G401 (cell line): Measurements from ENCODE around the gene UBE2I. TPM values are rescaled to one million over a fixed set of nuclear protein-coding genes. Genes with fewer than 3 reads are reported as not detected.
"Not testable (repeated sequence)": the region's sequence is repeated elsewhere in the genome, so short reads cannot be mapped to it uniquely, and the experiment has no call there.

Source experiments
- DNase-seq: peaks from one replicate; pipeline ENCODE4 v3.0.0-alpha.2; 2015; ENCODE audit warnings: low spot score
- in situ Hi-C: cut with HindIII; loops from 2 replicates; pipeline ENCODE4 v1.10.0; 2016; ENCODE audit warnings: low sequenced_read_pairs, mixed read lengths
- total RNA-seq: library from RNA; depleted of rRNA; stranded (reverse); fragments of >200 nt; shearing (Covaris generic); gene quantifications from 2 replicates; pipeline ENCODE4 v1.2.3, GENCODE V29; 2014; rRNA removed

Gene UBE2I
- total RNA-seq = 120 and 144 TPM in 2 replicates

DNA sequence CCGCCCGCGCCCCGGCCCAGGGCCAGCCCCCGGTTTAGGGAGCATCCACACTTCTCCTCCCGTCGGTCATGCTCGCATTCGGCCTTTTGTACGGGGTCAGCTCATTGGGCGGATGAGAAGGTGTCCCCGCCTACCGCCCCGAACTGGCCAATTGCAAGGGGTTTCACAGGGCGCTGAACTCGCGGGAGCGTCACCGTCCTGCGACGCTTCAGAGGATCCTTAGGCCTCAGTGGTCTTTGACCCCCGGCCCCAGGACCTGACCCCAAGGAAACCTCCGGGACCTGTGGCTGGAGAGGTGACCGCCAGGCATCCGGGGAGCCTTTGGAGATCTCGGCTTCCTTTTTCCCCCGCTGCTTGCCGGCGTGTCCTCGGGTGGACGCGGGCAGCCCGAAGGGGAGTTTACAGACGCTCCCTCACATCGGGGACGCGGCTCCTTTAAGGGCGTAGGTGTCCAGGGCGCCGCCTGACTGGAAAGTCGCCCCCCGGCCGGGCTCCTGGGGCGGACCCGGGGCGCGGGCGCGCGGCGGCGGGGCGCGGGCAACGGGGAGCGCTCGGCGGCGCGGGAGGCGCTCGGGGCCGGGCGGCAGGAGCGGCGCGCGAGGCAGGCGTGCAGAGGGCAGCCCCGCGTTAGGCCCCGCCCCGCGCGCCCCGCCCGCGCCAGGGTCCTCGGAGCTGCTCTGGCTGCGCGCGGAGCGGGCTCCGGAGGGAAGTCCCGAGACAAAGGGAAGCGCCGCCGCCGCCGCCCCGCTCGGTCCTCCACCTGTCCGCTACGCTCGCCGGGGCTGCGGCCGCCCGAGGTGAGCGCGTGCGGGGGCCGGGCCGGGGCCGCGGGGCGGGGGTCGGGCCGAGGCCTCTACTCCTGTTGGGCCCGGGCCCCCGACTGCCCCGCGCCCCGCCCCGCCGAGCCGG lies at the start of gene UBE2I:
UBE2I (plus strand) TSS at position 660 of the 909 bp plus-strand sequence. CDS start 4,395 bp downstream, outside the sequence.
- in situ Hi-C loops = no loop called here
- DNase-seq = peak; percentile 97

DNA sequence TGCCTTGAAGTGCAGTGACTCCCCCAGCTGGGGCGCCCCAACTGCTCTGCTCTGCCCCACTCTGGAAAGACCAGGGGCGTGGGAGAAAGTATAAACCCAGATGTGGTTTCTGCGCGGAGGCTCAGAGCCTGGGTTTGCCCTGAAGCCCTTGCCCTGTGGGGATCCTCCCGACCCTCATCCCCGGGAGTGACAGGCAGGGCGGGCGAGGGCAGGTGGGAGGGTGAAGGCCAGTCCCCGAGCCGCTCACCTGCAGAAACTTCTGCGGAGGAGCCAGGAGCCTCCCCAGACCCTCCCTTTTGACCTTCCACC lies 49.7 kb upstream of the UBE2I start:
- in situ Hi-C loops = no loop called here
- DNase-seq = no peak

- DNase-seq = no peak
- in situ Hi-C loops = no loop called here
Measured at GRCh38 chr16:1260101-1260680, 49.2 kb upstream of the UBE2I start.

DNA sequence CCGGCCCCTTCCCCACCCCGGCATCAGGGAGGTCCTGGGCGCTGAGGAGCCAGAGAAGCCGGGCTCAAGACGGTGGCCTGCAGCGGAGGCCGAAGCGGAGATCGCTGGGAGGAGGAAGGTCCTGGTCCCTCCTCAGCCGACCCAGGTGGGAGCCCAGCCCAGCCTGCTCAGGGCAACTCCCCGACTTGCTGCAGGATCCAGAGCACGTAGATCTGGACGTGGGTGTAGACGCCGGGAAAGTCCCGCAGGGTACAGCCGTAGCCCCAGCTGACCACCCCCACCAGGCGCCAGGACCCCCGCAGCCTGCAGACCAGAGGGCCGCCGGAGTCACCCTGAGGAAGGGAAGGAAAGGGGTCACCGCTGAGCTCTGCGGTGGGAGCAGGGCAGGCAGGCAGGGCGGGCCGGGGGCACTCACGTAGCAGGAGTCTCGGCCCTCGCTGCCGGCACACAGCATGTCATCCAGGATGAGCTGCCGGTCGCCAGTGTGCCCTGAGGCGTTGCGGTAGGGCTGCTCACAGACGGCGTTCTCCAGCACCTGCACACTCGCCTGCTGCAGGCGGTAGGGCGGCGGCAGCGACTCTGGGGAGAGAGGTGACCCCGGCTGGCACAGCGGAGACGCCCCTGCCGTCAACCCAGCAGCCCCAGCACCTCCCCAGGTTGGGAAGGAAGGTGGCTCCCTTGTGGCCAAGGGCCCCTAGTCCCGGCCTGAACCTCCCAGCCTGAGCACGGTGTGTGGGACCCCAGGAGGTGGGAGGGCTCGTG lies 48.1 kb upstream of the UBE2I start:
- no peak for DNase-seq
- in situ Hi-C loops = no loop called here

DNA sequence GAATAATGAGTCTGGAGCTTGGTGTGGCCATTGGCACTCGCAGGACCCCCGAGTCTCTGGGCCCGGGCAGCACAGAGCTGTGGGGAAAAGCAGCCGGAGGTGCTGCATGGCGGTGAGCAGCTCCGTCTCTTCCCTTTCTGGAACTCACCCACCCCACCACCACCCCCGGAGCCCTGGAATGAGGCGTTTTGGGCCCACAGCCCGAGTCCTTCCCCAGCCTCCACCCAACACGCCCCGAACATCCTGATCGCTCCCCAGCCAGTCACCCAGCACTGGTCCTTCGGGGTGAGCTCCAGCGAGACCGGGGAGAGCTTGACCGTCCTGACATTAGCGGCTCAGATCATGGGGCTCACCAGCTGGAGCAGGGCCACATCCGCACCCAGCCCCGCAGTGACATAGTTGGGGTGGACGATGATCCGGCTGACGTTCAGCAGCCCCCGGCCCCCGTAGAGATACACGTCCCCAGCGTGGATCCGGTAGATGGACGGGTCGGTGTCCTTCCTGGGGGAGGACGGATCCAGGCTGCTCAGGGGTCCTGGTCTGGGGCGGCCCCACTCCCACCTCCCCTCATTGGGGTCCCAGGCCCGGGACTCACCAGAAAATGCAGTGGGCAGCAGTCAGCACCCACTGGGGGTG lies 47.1 kb upstream of the UBE2I start:
- in situ Hi-C loops = no loop called here

GRCh38 chr16:1262846-1263221 lies 46.6 kb upstream of the UBE2I start:
- in situ Hi-C loops = no loop called here
- DNase-seq = no peak

More for the DNA sequence above, 47.1 kb upstream of the UBE2I start:
- DNase-seq = no peak

DNA sequence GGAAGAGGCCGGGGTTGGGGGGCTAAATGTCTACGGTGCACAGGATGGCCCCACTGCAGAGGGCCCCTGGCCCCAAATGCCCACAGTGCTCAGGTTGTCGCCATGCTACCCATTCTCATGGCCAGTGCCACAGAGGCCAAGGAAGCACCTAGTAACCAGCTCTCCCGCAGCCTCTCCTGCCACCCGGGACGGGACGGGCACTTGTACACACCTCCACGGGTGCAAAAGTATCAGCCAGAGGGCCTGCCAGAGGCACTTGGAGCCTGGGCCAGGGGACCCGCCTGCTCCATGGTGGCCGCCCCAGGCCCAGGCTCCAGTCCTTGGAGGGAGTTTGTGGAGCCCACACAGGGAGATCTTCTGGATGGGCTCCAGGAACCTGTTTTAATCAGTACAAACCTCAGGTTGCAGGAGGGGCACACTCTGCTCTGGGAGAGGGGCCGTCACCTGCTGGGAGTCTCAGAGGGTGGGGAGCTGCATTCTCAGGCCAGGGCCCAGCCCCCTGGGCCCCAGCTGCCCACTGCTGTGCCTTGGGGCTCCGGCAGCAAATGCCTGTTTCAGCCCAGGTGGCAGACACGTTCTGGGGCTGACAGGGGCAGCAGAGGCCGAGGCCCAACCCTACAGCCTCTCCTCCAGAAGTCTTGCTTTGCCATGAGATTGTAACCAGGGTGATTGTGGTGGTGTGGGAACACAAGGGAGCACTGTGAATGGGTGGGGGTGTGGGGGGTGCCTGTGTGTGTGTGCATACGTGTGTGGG lies 45.7 kb upstream of the UBE2I start:
- in situ Hi-C loops = no loop called here
- no peak for DNase-seq

DNA sequence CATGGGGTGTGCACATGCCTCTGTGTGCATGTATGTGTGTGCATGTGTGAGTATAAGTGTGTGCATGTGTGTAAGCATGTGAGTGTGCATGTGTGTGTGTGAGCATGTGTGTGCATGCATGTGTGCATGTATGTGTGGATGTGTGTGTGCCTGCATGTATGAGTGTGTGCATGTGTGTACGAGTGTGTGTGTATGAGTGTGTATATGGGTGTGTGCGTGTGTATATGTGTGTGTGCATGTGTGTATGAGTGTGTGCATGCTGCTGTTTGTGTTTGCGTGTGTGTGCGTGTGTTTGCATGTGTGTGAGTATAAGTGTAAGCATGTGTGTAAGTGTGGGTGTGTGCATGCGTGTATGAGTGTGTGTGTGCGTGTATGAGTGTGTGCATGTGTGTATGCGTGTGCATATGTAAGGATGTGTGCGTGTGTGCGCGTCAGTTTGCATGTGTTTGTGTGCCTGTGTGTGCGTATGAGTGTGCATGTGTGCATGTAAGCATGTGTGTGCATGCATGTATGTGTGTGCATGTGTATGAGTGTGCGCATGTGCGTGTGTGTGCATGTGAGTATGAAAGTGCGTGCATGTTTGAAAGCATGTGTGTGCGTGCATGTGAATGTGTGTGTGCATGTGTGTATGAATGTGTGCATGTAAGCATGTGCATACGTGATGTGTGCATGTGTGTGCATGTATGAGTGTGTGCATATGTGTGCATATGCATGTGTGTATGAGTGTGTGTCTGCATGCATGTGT lies 44.9 kb upstream of the UBE2I start:
- in situ Hi-C loops = no loop called here
- DNase-seq = no peak

GRCh38 chr16:1265090-1265630 lies 44.3 kb upstream of the UBE2I start:
- in situ Hi-C loops = no loop called here
- no peak for DNase-seq

GRCh38 chr16:1265826-1266225 lies 43.6 kb upstream of the UBE2I start:
- no peak for DNase-seq
- in situ Hi-C loops = no loop called here

- in situ Hi-C loops, DNase-seq: not testable (repeated sequence)
Measured at GRCh38 chr16:1269418-1269817, 40.0 kb upstream of the UBE2I start.

GRCh38 chr16:1271380-1271723 lies 38.1 kb upstream of the UBE2I start:
- in situ Hi-C loops = no loop called here
- no peak for DNase-seq

- in situ Hi-C loops = not testable (repeated sequence)
Measured at GRCh38 chr16:1271724-1272413, 37.6 kb upstream of the UBE2I start.

GRCh38 chr16:1272453-1273198 lies 36.8 kb upstream of the UBE2I start:
- DNase-seq = no peak
- in situ Hi-C loops = no loop called here

More at GRCh38 chr16:1271724-1272413, 37.6 kb upstream of the UBE2I start:
- DNase-seq = not testable (repeated sequence)

GRCh38 chr16:1273816-1274215 lies 35.6 kb upstream of the UBE2I start:
- in situ Hi-C loops = no loop called here
- DNase-seq = no peak

DNA sequence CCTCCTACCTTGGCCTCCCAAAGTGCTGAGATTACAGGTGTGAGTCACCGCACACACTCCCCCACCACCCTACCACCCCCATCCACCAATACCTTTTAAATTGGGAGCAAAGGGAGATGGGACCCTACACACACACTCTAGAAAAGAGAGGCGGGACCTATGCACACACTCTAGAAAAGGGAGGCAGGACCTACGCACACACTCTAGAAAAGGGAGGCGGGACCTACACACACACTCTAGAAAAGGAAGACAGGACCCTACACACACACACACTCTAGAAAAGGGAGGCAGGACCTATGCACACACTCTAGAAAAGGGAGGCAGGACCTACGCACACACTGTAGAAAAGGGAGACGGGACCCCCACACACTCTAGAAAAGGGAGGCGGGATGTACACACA lies 34.7 kb upstream of the UBE2I start:
- DNase-seq = no peak
- in situ Hi-C loops = no loop called here
